Spleen (tissue), 11 donors: ENCODE data around the gene HOOK1. TPM values are rescaled to one million over a fixed set of nuclear protein-coding genes. Genes with fewer than 3 reads are reported as not detected.

ENCODE experiments used
- DNase-seq: peaks from one replicate; pipeline ENCODE4 v3.0.0-alpha.2; 2020
- H3K27ac ChIP-seq, 8 donors: fragments of 200-600 bp; sonication (generic) in 7 of 8; 1 replicate in 4 of 8; 2 replicates in 4 of 8; pipeline versions ENCODE4 v1.5.0 to v1.8.0; 2016 to 2021; ENCODE audit warnings: inconsistent platforms in 4 of 8, mild to moderate bottlenecking in 4 of 8, moderate library complexity in 1 of 8
- H3K27me3 ChIP-seq, 7 donors: fragments of 200-600 bp; sonication (generic) in 6 of 7; replicated peaks in 1 of 7; 1 replicate in 4 of 7; 2 replicates in 3 of 7; pipeline versions ENCODE4 v1.5.0 to v1.8.0; 2016 to 2021; ENCODE audit warnings: inconsistent platforms in 3 of 7, mild to moderate bottlenecking in 1 of 7
- H3K36me3 ChIP-seq, 6 donors: fragments of 200-600 bp; sonication (generic) in 5 of 6; 1 replicate in 4 of 6; 2 replicates in 2 of 6; pipeline versions ENCODE4 v1.5.0 to v1.8.0; 2016 to 2021; ENCODE audit warnings: inconsistent platforms in 2 of 6
- H3K4me1 ChIP-seq, 6 donors: fragments of 200-600 bp; sonication (generic) in 5 of 6; 1 replicate in 3 of 6; 2 replicates in 3 of 6; pipeline versions ENCODE4 v1.5.0 to v1.8.0; 2016 to 2021; ENCODE audit warnings: inconsistent platforms in 3 of 6
- H3K4me3 ChIP-seq, 8 donors: fragments of 200-600 bp; sonication (generic) in 7 of 8; 1 replicate in 4 of 8; 2 replicates in 4 of 8; pipeline versions ENCODE4 v1.5.0 to v1.8.0; 2016 to 2021; ENCODE audit warnings: inconsistent platforms in 4 of 8, mild to moderate bottlenecking in 4 of 8, moderate library complexity in 2 of 8
- H3K9me3 ChIP-seq, 8 donors: fragments of 200-600 bp; sonication (generic) in 7 of 8; 1 replicate in 4 of 8; 2 replicates in 4 of 8; pipeline versions ENCODE4 v1.5.0 to v1.8.0; 2016 to 2021; ENCODE audit warnings: inconsistent platforms in 4 of 8
- POLR2A ChIP-seq, 3 donors: fragments of 450-650 bp; IDR thresholded peaks; one replicate each; pipeline ENCODE4 v1.5.1; 2017; ENCODE audit warnings: antibody characterized with exemption in 3 of 3, mild to moderate bottlenecking in 1 of 3
- POLR2AphosphoS5 ChIP-seq, 3 donors: sonication (generic); formaldehyde crosslinking; IDR thresholded peaks; one replicate each; pipeline ENCODE4 v1.5.1; 2017; ENCODE audit warnings: antibody characterized with exemption in 3 of 3
- WGBS, 5 donors: extraction: QIAGEN DNeasy Blood & Tissue Kit in 3 of 5; methylation state at CpG; one replicate each; pipeline versions ENCODE4 v1.1.5 to v1.1.7; 2013 to 2018; 5-methylcytosine and 5-hydroxymethylcytosine counted together
- intact Hi-C: fragments of 100-400 bp; cut with DNase I; formaldehyde crosslinking; loops from one replicate; pipeline ENCODE4 v1.15.0; 2023; ENCODE audit warnings: low total_unique reads
- polyA plus RNA-seq, 3 donors: library from polyadenylated mRNA; stranded (reverse); fragments of 200-250 nt; gene quantifications; one replicate each; pipeline ENCODE4 v1.2.1, GENCODE V29; 2013
- total RNA-seq, 7 donors: library from RNA; depleted of rRNA in 3 of 7; stranded (reverse); fragments of >200 nt in 3 of 7; fragmentation: NEBNext Ultra II Directional in 4 of 7; extraction: Animal tissue kit (Norgen Biotek cat#: 25700) in 4 of 7; gene quantifications; one replicate each; pipeline versions ENCODE4 v1.1.0 to v1.2.1, GENCODE V29; 2016 to 2021
- TF ChIP-seq, protein P1 (sequence below), 11 experiments: fragments of 200-600 bp in 7 of 11; fragments of 450-650 bp in 4 of 11; sonication (generic) in 4 of 11; IDR thresholded peaks in 8 of 11; conservative IDR thresholded peaks in 3 of 11; 1 replicate in 7 of 11; 2 replicates in 4 of 11; pipeline versions ENCODE4 v1.4.0 to v1.8.0; 2016 to 2021; ENCODE audit warnings: antibody characterized with exemption in 11 of 11, inconsistent platforms in 4 of 11, mild to moderate bottlenecking in 1 of 11
- donor health status: healthy with polysubstance abuse.
- donor health status: DM: no; HTN: no; CAD: no; lungs with moderate emphysema.
- donor health status: DM: no; HTN: no; CAD: no.
- donor health status: Bipolar disorder and iron deficiency.
- donor health status: healthy.
- donor health status: DM: no; HTN: no; CAD: no.
- donor health status: DM: yes; HTN: yes; CAD: no.

HOOK1 gene
- total and polyA plus RNA-seq, 10 donors = 1.1 to 6.9 (median 3.9) TPM

DNA sequence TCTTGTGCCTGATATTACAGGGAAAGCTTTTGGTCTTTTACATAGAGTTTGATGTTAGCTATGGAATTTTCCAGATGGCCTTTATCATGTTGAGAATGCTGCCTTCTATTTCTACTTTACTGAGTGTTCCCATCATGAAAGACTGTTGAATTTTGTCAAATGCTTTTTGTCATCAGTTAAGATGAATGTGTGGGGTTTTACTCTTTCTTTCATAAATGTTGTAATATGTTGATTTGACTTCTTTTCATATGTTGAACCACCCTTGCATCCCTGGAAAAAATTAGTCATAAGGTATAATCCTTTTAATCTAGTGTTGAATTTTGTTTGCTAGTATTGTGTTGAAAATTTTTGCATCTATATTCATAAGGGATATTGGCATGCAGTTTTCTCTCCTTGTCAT lies 16.1 kb upstream of the HOOK1 start:
- intact Hi-C loops = no loop called here
- no peak for DNase-seq
- TF ChIP-seq, protein P1, sequence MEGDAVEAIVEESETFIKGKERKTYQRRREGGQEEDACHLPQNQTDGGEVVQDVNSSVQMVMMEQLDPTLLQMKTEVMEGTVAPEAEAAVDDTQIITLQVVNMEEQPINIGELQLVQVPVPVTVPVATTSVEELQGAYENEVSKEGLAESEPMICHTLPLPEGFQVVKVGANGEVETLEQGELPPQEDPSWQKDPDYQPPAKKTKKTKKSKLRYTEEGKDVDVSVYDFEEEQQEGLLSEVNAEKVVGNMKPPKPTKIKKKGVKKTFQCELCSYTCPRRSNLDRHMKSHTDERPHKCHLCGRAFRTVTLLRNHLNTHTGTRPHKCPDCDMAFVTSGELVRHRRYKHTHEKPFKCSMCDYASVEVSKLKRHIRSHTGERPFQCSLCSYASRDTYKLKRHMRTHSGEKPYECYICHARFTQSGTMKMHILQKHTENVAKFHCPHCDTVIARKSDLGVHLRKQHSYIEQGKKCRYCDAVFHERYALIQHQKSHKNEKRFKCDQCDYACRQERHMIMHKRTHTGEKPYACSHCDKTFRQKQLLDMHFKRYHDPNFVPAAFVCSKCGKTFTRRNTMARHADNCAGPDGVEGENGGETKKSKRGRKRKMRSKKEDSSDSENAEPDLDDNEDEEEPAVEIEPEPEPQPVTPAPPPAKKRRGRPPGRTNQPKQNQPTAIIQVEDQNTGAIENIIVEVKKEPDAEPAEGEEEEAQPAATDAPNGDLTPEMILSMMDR (IDR thresholded peaks at IDR 0.05 in 8 of 11, conservative IDR thresholded peaks at IDR 0.05 in 3 of 11) = no peak
- no peak for TF ChIP-seq POLR2AphosphoS5 (IDR thresholded peaks at IDR 0.05)
- TF ChIP-seq POLR2A (IDR thresholded peaks at IDR 0.05) = no peak

DNA sequence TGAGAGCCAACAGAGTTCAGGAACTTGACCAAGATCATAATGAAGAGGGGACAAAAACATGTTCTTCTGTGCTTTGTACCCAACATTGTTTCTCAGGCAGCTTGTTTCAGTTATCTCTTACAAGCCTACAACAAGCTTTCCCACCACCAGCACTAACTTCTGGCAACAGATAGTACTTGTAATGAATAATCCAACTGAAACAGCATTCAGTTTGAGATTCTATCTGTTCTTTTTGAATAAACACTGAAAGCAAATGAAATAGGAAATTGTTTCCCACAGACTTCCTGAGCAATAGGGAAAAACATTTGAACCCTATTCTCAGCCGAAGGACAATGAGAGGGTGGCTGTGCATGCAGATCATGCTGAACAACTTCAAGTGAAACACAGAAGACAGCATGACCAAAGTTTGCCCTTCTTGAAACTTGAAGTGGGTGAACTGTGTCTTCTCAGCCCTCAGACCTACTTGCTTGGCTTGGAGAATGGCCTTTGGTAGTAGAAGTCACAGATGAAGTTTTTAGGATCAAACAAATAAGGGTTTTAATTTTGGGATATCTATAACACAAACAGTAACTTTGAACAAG lies 11.2 kb upstream of the HOOK1 start:
- WGBS, 5 donors = 36 to 45% (median 42%) methylated on average over 1 of the region's 1 CpG
- H3K27me3 ChIP-seq = no peaks in the 10 kb centered on the region
- no peak for DNase-seq
- intact Hi-C loops = no loop called here
- H3K4me3 ChIP-seq = no peak overlapping the region
- no peaks in the 10 kb centered on the region for H3K4me1 ChIP-seq
- H3K36me3 ChIP-seq = no peaks in the 10 kb centered on the region
- H3K9me3 ChIP-seq = peaks cover 0 to 4% (median 0%) of the 10 kb centered on the region in 8 donors
- no peak for TF ChIP-seq POLR2AphosphoS5 (IDR thresholded peaks at IDR 0.05)
- TF ChIP-seq POLR2A (IDR thresholded peaks at IDR 0.05) = no peak
- TF ChIP-seq, protein P1 (IDR thresholded peaks at IDR 0.05 in 8 of 11, conservative IDR thresholded peaks at IDR 0.05 in 3 of 11) = no peak
- H3K27ac ChIP-seq = no peak overlapping the region

More for the DNA sequence above, 16.1 kb upstream of the HOOK1 start:
- peak overlapping the region in 1 of 8 donors; percentile 0 for H3K27ac ChIP-seq
- H3K4me3 ChIP-seq = no peak overlapping the region
- no peaks in the 10 kb centered on the region for H3K4me1 ChIP-seq
- no peaks in the 10 kb centered on the region for H3K27me3 ChIP-seq
- no peaks in the 10 kb centered on the region for H3K36me3 ChIP-seq
- peaks cover 0 to 17% (median 5%) of the 10 kb centered on the region in 8 donors for H3K9me3 ChIP-seq

DNA sequence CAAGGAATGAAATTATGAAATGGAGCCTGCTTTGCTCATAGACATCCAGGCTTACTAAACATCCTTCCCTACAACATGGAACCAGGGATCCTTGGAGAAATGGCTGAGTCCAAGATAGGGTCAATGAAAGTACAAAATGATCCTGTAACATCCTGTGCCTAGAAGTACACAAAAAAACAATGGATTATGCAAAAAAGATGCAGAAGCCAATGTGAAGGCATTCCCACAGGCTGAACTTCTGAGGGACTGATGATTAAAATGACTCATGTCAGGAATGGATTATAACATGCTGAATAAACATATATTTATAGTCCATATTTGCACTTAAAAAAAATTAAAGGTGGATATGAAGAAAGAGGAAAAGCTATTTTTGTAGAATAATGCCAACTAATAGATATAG lies 10.4 kb upstream of the HOOK1 start:
- TF ChIP-seq, protein P1 (IDR thresholded peaks at IDR 0.05 in 8 of 11, conservative IDR thresholded peaks at IDR 0.05 in 3 of 11) = no peak
- TF ChIP-seq POLR2A (IDR thresholded peaks at IDR 0.05) (no peak), POLR2AphosphoS5 (IDR thresholded peaks at IDR 0.05) (no peak)
- no peak overlapping the region for H3K27ac ChIP-seq
- intact Hi-C loops = no loop called here
- H3K27me3 ChIP-seq = no peaks in the 10 kb centered on the region
- H3K4me1 ChIP-seq = no peaks in the 10 kb centered on the region
- no peak overlapping the region for H3K4me3 ChIP-seq
- no peaks in the 10 kb centered on the region for H3K36me3 ChIP-seq
- peaks cover 0 to 4% (median 0%) of the 10 kb centered on the region in 8 donors for H3K9me3 ChIP-seq
- DNase-seq = no peak

DNA sequence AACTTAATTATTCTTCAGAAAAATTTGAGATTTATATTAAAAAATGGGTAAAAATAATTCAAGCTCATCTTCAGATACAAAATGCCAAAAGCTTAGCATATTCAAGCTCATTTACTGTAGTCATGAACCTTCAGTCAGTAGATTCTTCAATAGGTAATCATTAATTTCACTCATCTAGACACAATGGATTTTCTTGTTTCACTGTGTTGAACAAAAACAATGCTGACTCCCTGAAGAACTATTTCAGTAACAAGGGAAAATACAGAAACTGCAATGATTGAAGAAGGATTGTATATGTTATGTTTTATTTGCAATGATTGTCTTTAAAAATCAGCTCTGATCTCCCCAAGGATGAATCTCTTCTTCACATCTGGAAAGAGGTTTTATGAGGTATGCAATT lies 9.2 kb upstream of the HOOK1 start:
- no peak overlapping the region for H3K4me3 ChIP-seq
- H3K9me3 ChIP-seq = peaks cover 0 to 4% (median 0%) of the 10 kb centered on the region in 8 donors
- intact Hi-C loops = no loop called here
- DNase-seq = no peak
- no peaks in the 10 kb centered on the region for H3K4me1 ChIP-seq
- H3K27ac ChIP-seq = no peak overlapping the region
- H3K27me3 ChIP-seq = no peaks in the 10 kb centered on the region
- TF ChIP-seq POLR2AphosphoS5 (IDR thresholded peaks at IDR 0.05) (no peak), POLR2A (IDR thresholded peaks at IDR 0.05) (no peak)
- TF ChIP-seq, protein P1 (IDR thresholded peaks at IDR 0.05 in 8 of 11, conservative IDR thresholded peaks at IDR 0.05 in 3 of 11) = no peak
- H3K36me3 ChIP-seq = no peaks in the 10 kb centered on the region
